Adrenal gland (tissue), 12 donors: ENCODE results near the gene ATG4D. TPM values are rescaled to one million over a fixed set of nuclear protein-coding genes. Genes with fewer than 3 reads are reported as not detected.

ENCODE experiments used
- DNase-seq, 7 donors: peaks; one replicate each; pipeline ENCODE4 v3.0.0-alpha.2; 2019 to 2020
- H3K27ac ChIP-seq, 5 donors: fragments of 200-600 bp; sonication (generic) in 4 of 5; 1 replicate in 3 of 5; 2 replicates in 2 of 5; pipeline versions ENCODE4 v1.5.1 to v1.8.0; 2016 to 2020; ENCODE audit warnings: mild to moderate bottlenecking in 1 of 5
- H3K27me3 ChIP-seq: fragments of 200-600 bp; 2 replicates; pipeline ENCODE4 v1.8.0; 2021
- H3K36me3 ChIP-seq, 2 donors: fragments of 200-600 bp; replicated peaks in 1 of 2; 1 replicate in 1 of 2; 2 replicates in 1 of 2; pipeline versions ENCODE4 v1.5.1 to v1.8.0; 2018 to 2022
- H3K4me1 ChIP-seq, 2 donors: fragments of 200-600 bp; replicated peaks in 1 of 2; 1 replicate in 1 of 2; 2 replicates in 1 of 2; pipeline versions ENCODE4 v1.5.1 to v1.8.0; 2018 to 2021
- H3K4me3 ChIP-seq, 4 donors: fragments of 200-600 bp; sonication (generic) in 3 of 4; one replicate each; pipeline ENCODE4 v1.5.1; 2016 to 2018
- H3K9me3 ChIP-seq, 3 donors: fragments of 200-600 bp; sonication (generic) in 1 of 3; replicated peaks in 1 of 3; 1 replicate in 2 of 3; 2 replicates in 1 of 3; pipeline versions ENCODE4 v1.5.1 to v1.8.0; 2016 to 2021
- POLR2A ChIP-seq, 2 donors: fragments of 450-650 bp; IDR thresholded peaks; one replicate each; pipeline ENCODE4 v1.6.1; 2017; ENCODE audit warnings: antibody characterized with exemption in 2 of 2, mild to moderate bottlenecking in 2 of 2, moderate library complexity in 1 of 2
- WGBS, 4 donors: extraction: QIAGEN DNeasy Blood & Tissue Kit in 2 of 4; methylation state at CpG; one replicate each; pipeline versions ENCODE4 v1.1.5 to v1.1.7; 2013 to 2017; 5-methylcytosine and 5-hydroxymethylcytosine counted together
- intact Hi-C, 2 donors: fragments of 100-400 bp; cut with DNase I; formaldehyde crosslinking; loops; one replicate each; pipeline versions ENCODE4 v1.14.1 to v1.15.0; 2022 to 2023
- polyA plus RNA-seq, 3 donors: library from polyadenylated mRNA; stranded (reverse); fragments of 200-250 nt in 2 of 3; fragments of 350-450 nt in 1 of 3; fragmentation: Illumina TruSeq in 1 of 3; extraction: RNeasy Lipid Tissue Mini Kit (QIAGEN cat#74804) in 1 of 3; gene quantifications; one replicate each; pipeline ENCODE4 v1.2.3, GENCODE V29; 2013 to 2014
- total RNA-seq, 9 donors: library from RNA; depleted of rRNA in 4 of 9; stranded (reverse); fragments of >200 nt in 4 of 9; fragments of 120-200 nt in 1 of 9; fragmentation: NEBNext Ultra II Directional in 1 of 9; extraction: Animal tissue kit (Norgen Biotek cat#: 25700) in 1 of 9; gene quantifications; one replicate each; pipeline versions ENCODE4 v1.1.0 to v1.2.4, GENCODE V29; 2013 to 2023
- TF ChIP-seq, protein P1 (sequence below), 6 experiments: fragments of 450-650 bp in 4 of 6; fragments of 200-600 bp in 2 of 6; sonication (generic) in 1 of 6; IDR thresholded peaks; 1 replicate in 5 of 6; 2 replicates in 1 of 6; pipeline versions ENCODE4 v1.5.1 to v1.8.0; 2016 to 2021; ENCODE audit warnings: antibody characterized with exemption in 6 of 6, mild to moderate bottlenecking in 2 of 6, moderate library complexity in 1 of 6
- donor health status: healthy with polysubstance abuse.
- donor health status: Bipolar disorder and iron deficiency.
- donor health status: DM: yes; HTN: yes; CAD: no.
- donor health status: DM: no; HTN: no; CAD: no.
- donor health status: DM: no; HTN: no; CAD: no.
- donor health status: DM: yes; HTN: yes; CAD: no.

Gene ATG4D
- total and polyA plus RNA-seq, 12 donors: 7.4 to 93.7 (median 38.5) TPM

DNA sequence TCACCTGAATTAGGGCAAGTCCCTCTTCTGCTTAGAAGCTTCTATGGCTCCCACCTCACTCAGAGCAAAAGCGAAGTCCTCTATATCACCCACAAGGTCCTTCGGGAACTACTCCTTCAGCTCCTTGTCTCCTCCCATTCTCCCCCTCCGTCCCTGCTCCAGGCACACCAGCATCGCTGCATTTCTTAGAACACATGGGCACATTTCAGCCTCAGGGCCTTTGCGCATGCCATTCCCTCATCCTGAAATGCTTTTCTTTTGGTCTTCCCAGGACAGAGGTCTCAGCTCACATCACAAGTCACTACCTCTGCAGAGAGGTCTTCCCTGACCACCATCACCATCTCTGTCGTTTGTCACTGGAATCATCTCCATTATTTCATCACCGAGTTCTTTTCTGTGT is 30.5 kb upstream of the ATG4D start:
- WGBS, 4 donors: 68 to 82% (median 74%) methylated on average over 7 of the region's 7 CpGs
- Histone ChIP-seq H3K27me3 (peaks cover 44% of the 10 kb centered on the region), H3K4me3 (no peak overlapping the region)

GRCh38 chr19:10514211-10515145 is 29.2 kb upstream of the ATG4D start:
- Histone ChIP-seq H3K36me3 (no peaks in the 10 kb centered on the region), H3K4me3 (no peak overlapping the region), H3K27ac (no peak overlapping the region), H3K4me1 (peaks cover 13 to 17% of the 10 kb centered on the region in 2 donors), H3K27me3 (peaks cover 51% of the 10 kb centered on the region), H3K9me3 (no peaks in the 10 kb centered on the region)
- TF ChIP-seq, protein P1, sequence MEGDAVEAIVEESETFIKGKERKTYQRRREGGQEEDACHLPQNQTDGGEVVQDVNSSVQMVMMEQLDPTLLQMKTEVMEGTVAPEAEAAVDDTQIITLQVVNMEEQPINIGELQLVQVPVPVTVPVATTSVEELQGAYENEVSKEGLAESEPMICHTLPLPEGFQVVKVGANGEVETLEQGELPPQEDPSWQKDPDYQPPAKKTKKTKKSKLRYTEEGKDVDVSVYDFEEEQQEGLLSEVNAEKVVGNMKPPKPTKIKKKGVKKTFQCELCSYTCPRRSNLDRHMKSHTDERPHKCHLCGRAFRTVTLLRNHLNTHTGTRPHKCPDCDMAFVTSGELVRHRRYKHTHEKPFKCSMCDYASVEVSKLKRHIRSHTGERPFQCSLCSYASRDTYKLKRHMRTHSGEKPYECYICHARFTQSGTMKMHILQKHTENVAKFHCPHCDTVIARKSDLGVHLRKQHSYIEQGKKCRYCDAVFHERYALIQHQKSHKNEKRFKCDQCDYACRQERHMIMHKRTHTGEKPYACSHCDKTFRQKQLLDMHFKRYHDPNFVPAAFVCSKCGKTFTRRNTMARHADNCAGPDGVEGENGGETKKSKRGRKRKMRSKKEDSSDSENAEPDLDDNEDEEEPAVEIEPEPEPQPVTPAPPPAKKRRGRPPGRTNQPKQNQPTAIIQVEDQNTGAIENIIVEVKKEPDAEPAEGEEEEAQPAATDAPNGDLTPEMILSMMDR (IDR thresholded peaks at IDR 0.05): no peak
- no peak for DNase-seq
- 11 to 28% (median 21%) methylated on average over 9 to 107 of the region's 107 CpGs for WGBS, 4 donors
- intact Hi-C loops: no loop called here

More for the DNA sequence above, 30.5 kb upstream of the ATG4D start:
- Histone ChIP-seq H3K27ac (no peak overlapping the region), H3K9me3 (no peaks in the 10 kb centered on the region), H3K4me1 (peaks cover 13% of the 10 kb centered on the region in 2 donors), H3K36me3 (no peaks in the 10 kb centered on the region)
- intact Hi-C loops: no loop called here
- TF ChIP-seq POLR2A (IDR thresholded peaks at IDR 0.05): no peak
- TF ChIP-seq, protein P1 (IDR thresholded peaks at IDR 0.05): no peak
- no peak for DNase-seq

- peaks cover 13 to 17% of the 10 kb centered on the region in 2 donors for H3K4me1 ChIP-seq
- no peaks in the 10 kb centered on the region for H3K36me3 ChIP-seq
- 86 to 92% (median 87%) methylated on average over 5 of the region's 5 CpGs for WGBS, 4 donors
- H3K9me3 ChIP-seq: no peaks in the 10 kb centered on the region
- intact Hi-C loops: no loop called here
- no peak for TF ChIP-seq POLR2A (IDR thresholded peaks at IDR 0.05)
- TF ChIP-seq, protein P1 (IDR thresholded peaks at IDR 0.05): no peak
- H3K4me3 ChIP-seq: no peak overlapping the region
- H3K27me3 ChIP-seq: peaks cover 48% of the 10 kb centered on the region
- no peak for DNase-seq
- no peak overlapping the region for H3K27ac ChIP-seq
Measured at GRCh38 chr19:10516064-10516385, 27.7 kb upstream of the ATG4D start.

DNA sequence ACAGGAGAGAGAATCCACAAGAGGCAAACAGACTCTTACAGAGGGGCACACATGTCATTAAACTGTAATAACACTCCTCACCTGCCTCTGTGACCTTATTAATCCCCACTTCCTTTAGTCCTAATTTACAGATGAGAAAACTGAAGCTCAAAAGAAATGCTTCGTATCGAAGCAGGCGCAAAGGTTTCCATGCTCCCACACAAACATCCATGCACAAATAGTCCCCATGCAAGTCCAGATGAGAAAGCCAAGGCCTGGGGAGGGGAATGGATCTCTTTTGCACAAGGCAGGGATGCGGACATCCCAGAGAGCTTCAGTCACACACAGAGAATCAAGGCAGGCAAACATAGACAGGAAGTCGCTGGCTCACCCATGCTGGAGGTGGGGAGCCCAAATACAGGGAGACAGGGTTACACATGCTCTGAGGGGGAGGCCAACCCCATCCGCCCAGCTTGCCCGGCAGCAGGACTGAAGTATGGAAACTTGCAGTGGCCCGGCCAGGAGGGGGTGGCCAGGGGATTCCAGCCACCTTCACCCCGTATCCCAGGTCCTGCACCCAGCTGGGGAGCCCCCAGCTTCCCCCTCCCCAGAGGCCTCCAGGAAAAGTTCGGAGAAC is 26.9 kb upstream of the ATG4D start:
- Histone ChIP-seq H3K4me3 (peak overlapping the region in 1 of 4 donors; percentile 45), H3K9me3 (no peaks in the 10 kb centered on the region), H3K36me3 (no peaks in the 10 kb centered on the region), H3K27ac (no peak overlapping the region), H3K27me3 (peaks cover 48% of the 10 kb centered on the region), H3K4me1 (peaks cover 13 to 17% of the 10 kb centered on the region in 2 donors)
- TF ChIP-seq, protein P1 (IDR thresholded peaks at IDR 0.05): no peak
- TF ChIP-seq POLR2A (IDR thresholded peaks at IDR 0.05): no peak
- DNase-seq: no peak
- WGBS, 4 donors: 49 to 58% (median 56%) methylated on average over 7 to 10 of the region's 10 CpGs
- intact Hi-C loops: no loop called here
